Measurements from ENCODE around the gene GFER.

DNA sequence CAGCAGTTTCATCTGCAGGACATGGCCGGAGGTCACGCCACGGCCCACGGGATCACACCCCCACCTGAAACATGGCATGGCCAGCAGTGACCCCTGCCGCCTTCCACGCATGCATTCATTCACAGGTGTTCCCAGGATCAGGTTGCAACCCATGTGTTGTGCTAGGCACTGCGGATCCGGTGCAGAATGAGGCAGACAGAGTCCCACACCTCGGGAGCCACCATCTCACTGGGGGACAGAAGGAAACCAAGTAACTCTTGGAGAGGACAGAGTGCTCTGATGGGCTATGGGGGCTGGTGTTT lies 36.7 kb upstream of the GFER start:
- no peak for TF ChIP-seq POLR2A (IDR thresholded peaks at IDR 0.05; ENCODE audit: control extremely low read depth in 1 of 2, low read depth in 2 of 2, low read length in 2 of 2)
- no peak for TF ChIP-seq RAD21 (IDR thresholded peaks at IDR 0.05 in 1 of 2, conservative IDR thresholded peaks at IDR 0.05 in 1 of 2; ENCODE audit: low read depth in 2 of 2, low read length in 2 of 2)
- TF ChIP-seq, protein P1, sequence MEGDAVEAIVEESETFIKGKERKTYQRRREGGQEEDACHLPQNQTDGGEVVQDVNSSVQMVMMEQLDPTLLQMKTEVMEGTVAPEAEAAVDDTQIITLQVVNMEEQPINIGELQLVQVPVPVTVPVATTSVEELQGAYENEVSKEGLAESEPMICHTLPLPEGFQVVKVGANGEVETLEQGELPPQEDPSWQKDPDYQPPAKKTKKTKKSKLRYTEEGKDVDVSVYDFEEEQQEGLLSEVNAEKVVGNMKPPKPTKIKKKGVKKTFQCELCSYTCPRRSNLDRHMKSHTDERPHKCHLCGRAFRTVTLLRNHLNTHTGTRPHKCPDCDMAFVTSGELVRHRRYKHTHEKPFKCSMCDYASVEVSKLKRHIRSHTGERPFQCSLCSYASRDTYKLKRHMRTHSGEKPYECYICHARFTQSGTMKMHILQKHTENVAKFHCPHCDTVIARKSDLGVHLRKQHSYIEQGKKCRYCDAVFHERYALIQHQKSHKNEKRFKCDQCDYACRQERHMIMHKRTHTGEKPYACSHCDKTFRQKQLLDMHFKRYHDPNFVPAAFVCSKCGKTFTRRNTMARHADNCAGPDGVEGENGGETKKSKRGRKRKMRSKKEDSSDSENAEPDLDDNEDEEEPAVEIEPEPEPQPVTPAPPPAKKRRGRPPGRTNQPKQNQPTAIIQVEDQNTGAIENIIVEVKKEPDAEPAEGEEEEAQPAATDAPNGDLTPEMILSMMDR (IDR thresholded peaks at IDR 0.05; ENCODE audit: control extremely low read depth in 1 of 3, insufficient read depth in 1 of 3, low read depth in 1 of 3, low read length in 3 of 3), result no peak
- no peak for TF ChIP-seq HDAC6 (IDR thresholded peaks at IDR 0.05; ENCODE audit: low read depth, low read length)
- TF ChIP-seq BRCA1 (IDR thresholded peaks at IDR 0.05; ENCODE audit: low read depth, low read length), result no peak
